Neuronal stem cell (in vitro differentiated cells): ENCODE results near the gene HPRT1.

Experiments used
- DNase-seq: peaks from one replicate; pipeline ENCODE4 v3.0.0-alpha.2; 2013; ENCODE audit warnings: low spot score
- H2AFZ ChIP-seq: one replicate; pipeline ENCODE4 v1.6.1; 2013; ENCODE audit warnings: mild to moderate bottlenecking, low read length, inconsistent platforms
- H2AK5ac ChIP-seq: 2 replicates; pipeline ENCODE4 v1.6.1; 2013; ENCODE audit warnings: low read depth, mild to moderate bottlenecking, inconsistent platforms, low read length, moderate library complexity, mixed read lengths
- H2BK120ac ChIP-seq: 2 replicates; pipeline ENCODE4 v1.6.1; 2013; ENCODE audit warnings: low read depth, mild to moderate bottlenecking, inconsistent platforms, low read length, moderate library complexity, mixed read lengths
- H2BK12ac ChIP-seq: one replicate; pipeline ENCODE4 v1.6.1; 2013; ENCODE audit warnings: low read length, inconsistent platforms
- H2BK15ac ChIP-seq: 2 replicates; pipeline ENCODE4 v1.6.1; 2013; ENCODE audit warnings: mild to moderate bottlenecking, low read length, inconsistent platforms, mixed read lengths
- H2BK5ac ChIP-seq: one replicate; pipeline ENCODE4 v1.6.1; 2013; ENCODE audit warnings: inconsistent platforms, mild to moderate bottlenecking, low read length, moderate library complexity
- H3K14ac ChIP-seq: one replicate; pipeline ENCODE4 v1.6.1; 2013; ENCODE audit warnings: low read length, inconsistent platforms
- H3K18ac ChIP-seq: 2 replicates; pipeline ENCODE4 v1.6.1; 2013; ENCODE audit warnings: low read length, inconsistent platforms
- H3K23ac ChIP-seq: 2 replicates; pipeline ENCODE4 v1.6.1; 2013; ENCODE audit warnings: low read depth, mild to moderate bottlenecking, mixed read lengths, low read length, inconsistent platforms; ENCODE audit not compliant: poor library complexity
- H3K27ac ChIP-seq: replicated peaks from 3 replicates; pipeline ENCODE4 v1.5.1; 2013; ENCODE audit warnings: low read length, inconsistent platforms
- H3K27me3 ChIP-seq, 3 experiments: 2 replicates each; pipeline ENCODE4 v1.6.1; 2013; ENCODE audit warnings: low read length in 3 of 3, mild to moderate bottlenecking in 2 of 3, inconsistent platforms in 1 of 3, low read depth in 1 of 3, mixed read lengths in 1 of 3, moderate library complexity in 1 of 3; ENCODE audit not compliant: control insufficient read depth in 3 of 3, insufficient read depth in 3 of 3
- H3K36me3 ChIP-seq, 2 donors: replicated peaks in 1 of 2; 2 replicates each; pipeline ENCODE4 v1.6.1; 2013; ENCODE audit warnings: low read length in 2 of 2; ENCODE audit not compliant: control insufficient read depth in 2 of 2, insufficient read depth in 2 of 2
- H3K4ac ChIP-seq: 2 replicates; pipeline ENCODE4 v1.6.1; 2013; ENCODE audit warnings: inconsistent platforms, mild to moderate bottlenecking, low read length, moderate library complexity
- H3K4me1 ChIP-seq, 2 donors: 1 replicate in 1 of 2; 2 replicates in 1 of 2; pipeline ENCODE4 v1.6.1; 2013; ENCODE audit warnings: low read length in 2 of 2, low read depth in 1 of 2; ENCODE audit not compliant: control insufficient read depth in 2 of 2, insufficient read depth in 1 of 2
- H3K4me2 ChIP-seq: one replicate; pipeline ENCODE4 v1.6.1; 2013; ENCODE audit warnings: mild to moderate bottlenecking, low read length, inconsistent platforms; ENCODE audit not compliant: insufficient read depth, poor library complexity, severe bottlenecking
- H3K4me3 ChIP-seq, 2 donors: 2 replicates each; pipeline ENCODE4 v1.5.1; 2013; ENCODE audit warnings: low read length in 2 of 2, mild to moderate bottlenecking in 2 of 2, inconsistent platforms in 1 of 2, moderate library complexity in 1 of 2
- H3K79me1 ChIP-seq: one replicate; pipeline ENCODE4 v1.6.1; 2013; ENCODE audit warnings: low read depth, mild to moderate bottlenecking, inconsistent platforms, low read length, moderate library complexity
- H3K9ac ChIP-seq: one replicate; pipeline ENCODE4 v1.6.1; 2013; ENCODE audit warnings: mild to moderate bottlenecking, low read depth, low read length, inconsistent platforms; ENCODE audit not compliant: poor library complexity
- H3K9me3 ChIP-seq, 2 donors: replicated peaks in 1 of 2; 2 replicates each; pipeline versions ENCODE3 to v1.6.1; 2013; ENCODE audit warnings: low read length in 2 of 2, mild to moderate bottlenecking in 2 of 2, inconsistent platforms in 1 of 2, low read depth in 1 of 2, mixed read lengths in 1 of 2, moderate library complexity in 1 of 2; ENCODE audit not compliant: control insufficient read depth in 2 of 2, insufficient read depth in 1 of 2
- H4K8ac ChIP-seq: one replicate; pipeline ENCODE4 v1.6.1; 2013; ENCODE audit warnings: low read depth, mild to moderate bottlenecking, inconsistent platforms, low read length, moderate library complexity
- H4K91ac ChIP-seq: one replicate; pipeline ENCODE4 v1.6.1; 2013; ENCODE audit warnings: low read length, low read depth, mild to moderate bottlenecking, inconsistent platforms; ENCODE audit not compliant: poor library complexity
- WGBS, 2 donors: extraction: QIAGEN DNeasy Blood & Tissue Kit; methylation state at CpG; one replicate each; pipeline ENCODE4 v1.1.7; 2013; ENCODE audit warnings: missing lambda C conversion rate in 2 of 2, mixed read lengths in 1 of 2; ENCODE audit not compliant: insufficient read length in 2 of 2, insufficient replicate concordance in 1 of 2; ENCODE audit errors: extremely low coverage in 2 of 2; 5-methylcytosine and 5-hydroxymethylcytosine counted together

The HPRT1 gene

GRCh38 chrX:134452596-134452995 lies 7.4 kb upstream of the HPRT1 start:
- DNase-seq = no peak
- no CpG with 5 or more reads among the region's 6 CpGs for WGBS, 2 donors
- Histone ChIP-seq H3K4me3 (no peak overlapping the region), H2BK5ac (no peak overlapping the region), H2AFZ (no peak overlapping the region), H4K91ac (no peak overlapping the region), H3K27me3 (no peaks in the 10 kb centered on the region), H3K18ac (no peak overlapping the region), H3K14ac (no peak overlapping the region), H2BK15ac (no peak overlapping the region), H3K36me3 (no peaks in the 10 kb centered on the region), H3K4ac (no peak overlapping the region), H3K4me2 (no peak overlapping the region), H3K9ac (no peak overlapping the region), H2AK5ac (no peak overlapping the region), H3K9me3 (no peaks in the 10 kb centered on the region), H3K79me1 (no peaks in the 10 kb centered on the region), H3K4me1 (no peaks in the 10 kb centered on the region), H4K8ac (no peak overlapping the region), H2BK120ac (no peak overlapping the region), H2BK12ac (no peak overlapping the region), H3K27ac (no peak overlapping the region), H3K23ac (no peak overlapping the region)

- Histone ChIP-seq H3K27ac (no peak overlapping the region), H3K27me3 (no peaks in the 10 kb centered on the region), H3K36me3 (no peaks in the 10 kb centered on the region), H3K4me1 (no peaks in the 10 kb centered on the region), H2BK15ac (no peak overlapping the region), H3K18ac (no peak overlapping the region), H3K4me3 (no peak overlapping the region), H4K8ac (no peak overlapping the region), H2BK5ac (no peak overlapping the region), H4K91ac (no peak overlapping the region), H3K4ac (no peak overlapping the region), H2BK12ac (no peak overlapping the region), H2AFZ (no peak overlapping the region), H3K9me3 (no peaks in the 10 kb centered on the region), H3K79me1 (no peaks in the 10 kb centered on the region), H3K23ac (no peak overlapping the region), H2BK120ac (no peak overlapping the region), H2AK5ac (no peak overlapping the region), H3K14ac (no peak overlapping the region), H3K9ac (no peak overlapping the region), H3K4me2 (no peak overlapping the region)
- no peak for DNase-seq
- no CpG with 5 or more reads among the region's 6 CpGs for WGBS, 2 donors
Observed at GRCh38 chrX:134453631-134454030, 6.3 kb upstream of the HPRT1 start.

GRCh38 chrX:134454506-134454905 lies 5.5 kb upstream of the HPRT1 start:
- H3K23ac ChIP-seq = no peak overlapping the region
- H3K4me3 ChIP-seq = no peak overlapping the region
- H3K9me3 ChIP-seq = no peaks in the 10 kb centered on the region
- H3K18ac ChIP-seq = no peak overlapping the region
- no CpG with 5 or more reads among the region's 7 CpGs for WGBS, 2 donors
- no peak overlapping the region for H3K9ac ChIP-seq
- H2BK15ac ChIP-seq = no peak overlapping the region
- H2AK5ac ChIP-seq = no peak overlapping the region
- no peak overlapping the region for H2AFZ ChIP-seq
- no peak overlapping the region for H2BK120ac ChIP-seq
- H2BK12ac ChIP-seq = no peak overlapping the region
- H3K4ac ChIP-seq = no peak overlapping the region
- H3K79me1 ChIP-seq = no peaks in the 10 kb centered on the region
- no peaks in the 10 kb centered on the region for H3K27me3 ChIP-seq
- no peak overlapping the region for H3K27ac ChIP-seq
- H3K4me1 ChIP-seq = no peaks in the 10 kb centered on the region
- H2BK5ac ChIP-seq = no peak overlapping the region
- no peak overlapping the region for H3K4me2 ChIP-seq
- no peak overlapping the region for H4K91ac ChIP-seq
- H4K8ac ChIP-seq = no peak overlapping the region
- H3K36me3 ChIP-seq = no peaks in the 10 kb centered on the region
- H3K14ac ChIP-seq = no peak overlapping the region
- no peak for DNase-seq

- H2BK5ac ChIP-seq = no peak overlapping the region
- no peak overlapping the region for H3K4ac ChIP-seq
- H4K8ac ChIP-seq = no peak overlapping the region
- H2BK15ac ChIP-seq = no peak overlapping the region
- H2AK5ac ChIP-seq = no peak overlapping the region
- no peaks in the 10 kb centered on the region for H3K27me3 ChIP-seq
- no peak overlapping the region for H3K14ac ChIP-seq
- H3K23ac ChIP-seq = no peak overlapping the region
- DNase-seq = no peak
- no peak overlapping the region for H3K18ac ChIP-seq
- WGBS, 2 donors = no CpG with 5 or more reads among the region's 5 CpGs
- no peak overlapping the region for H3K4me2 ChIP-seq
- no peak overlapping the region for H2BK12ac ChIP-seq
- no peaks in the 10 kb centered on the region for H3K9me3 ChIP-seq
- H3K4me1 ChIP-seq = peaks cover 0 to 3% of the 10 kb centered on the region in 2 donors
- H3K27ac ChIP-seq = no peak overlapping the region
- H3K4me3 ChIP-seq = no peak overlapping the region
- no peak overlapping the region for H4K91ac ChIP-seq
- H3K9ac ChIP-seq = no peak overlapping the region
- H2AFZ ChIP-seq = no peak overlapping the region
- no peaks in the 10 kb centered on the region for H3K79me1 ChIP-seq
- H3K36me3 ChIP-seq = no peaks in the 10 kb centered on the region
- H2BK120ac ChIP-seq = no peak overlapping the region
Observed at GRCh38 chrX:134457708-134458107, 2.3 kb upstream of the HPRT1 start.
